ENCODE results near the gene MEDAG. TPM values are rescaled to one million over a fixed set of nuclear protein-coding genes. Genes with fewer than 3 reads are reported as not detected.
A peak's percentile ranks its signal among the peaks of the same experiment; 100 is the strongest.

Gene MEDAG
- not detected for total RNA-seq

- no peak within 1 kb of the TSS for H3K4me3 Mint-ChIP-seq
- H3K36me3 Mint-ChIP-seq (ENCODE audit: low read depth): no peaks in the 10 kb centered on the region
- H3K4me1 Mint-ChIP-seq: peaks cover 18% of the 10 kb centered on the region
- H3K27ac Mint-ChIP-seq: no peak within 1 kb of the TSS
- H3K27me3 Mint-ChIP-seq: peaks cover 70% of the 10 kb centered on the region
- ChIA-PET POLR2A (no interaction called here), CTCF (no interaction called here)
- peaks cover 2% of the 10 kb centered on the region for H3K9me3 Mint-ChIP-seq
- no peak for DNase-seq
Measured at GRCh38 chr13:30905932-30906383, at the start of gene MEDAG. Gene MEDAG (plus strand): TSS chr13:30906271. CDS start chr13:30906516, 245 bp downstream.

- Mint-ChIP-seq H3K4me3 (no peak overlapping the region), H3K9me3 (no peaks in the 10 kb centered on the region), H3K27me3 (no peaks in the 10 kb centered on the region), H3K27ac (no peak overlapping the region), H3K4me1 (no peaks in the 10 kb centered on the region), H3K36me3 (ENCODE audit: low read depth) (no peaks in the 10 kb centered on the region)
- POLR2A ChIA-PET: no interaction called here
- CTCF ChIA-PET: interaction anchor here (1.1 to 1.7 kb wide), 4 partner anchors 9 to 187 kb away, joined by 3 to 4 read pairs (median 3); no protein-coding TSS in a partner anchor
- no peak for DNase-seq
Measured at GRCh38 chr13:30857018-30857417, 49.1 kb upstream of the MEDAG start.

GRCh38 chr13:30857636-30858035 is 48.4 kb upstream of the MEDAG start:
- H3K9me3 Mint-ChIP-seq: no peaks in the 10 kb centered on the region
- no peak overlapping the region for H3K4me3 Mint-ChIP-seq
- ChIA-PET POLR2A (no interaction called here), CTCF (interaction anchor here (1.5 to 1.7 kb wide), 3 partner anchors 8 to 187 kb away, joined by 3 to 4 read pairs (median 3); no protein-coding TSS in a partner anchor)
- H3K27me3 Mint-ChIP-seq: no peaks in the 10 kb centered on the region
- H3K36me3 Mint-ChIP-seq (ENCODE audit: low read depth): no peaks in the 10 kb centered on the region
- H3K27ac Mint-ChIP-seq: no peak overlapping the region
- H3K4me1 Mint-ChIP-seq: no peaks in the 10 kb centered on the region
- DNase-seq: no peak

GRCh38 chr13:30859326-30859725 is 46.7 kb upstream of the MEDAG start:
- Mint-ChIP-seq H3K9me3 (no peaks in the 10 kb centered on the region), H3K27me3 (peaks cover 1% of the 10 kb centered on the region), H3K4me3 (no peak overlapping the region), H3K36me3 (ENCODE audit: low read depth) (no peaks in the 10 kb centered on the region), H3K27ac (no peak overlapping the region), H3K4me1 (no peaks in the 10 kb centered on the region)
- CTCF ChIA-PET: no interaction called here
- no peak for DNase-seq
- POLR2A ChIA-PET: no interaction called here

GRCh38 chr13:30861163-30861562 is 44.9 kb upstream of the MEDAG start:
- Mint-ChIP-seq H3K4me3 (no peak overlapping the region), H3K4me1 (peaks cover 4% of the 10 kb centered on the region), H3K27ac (no peak overlapping the region), H3K36me3 (ENCODE audit: low read depth) (no peaks in the 10 kb centered on the region), H3K9me3 (no peaks in the 10 kb centered on the region), H3K27me3 (peaks cover 6% of the 10 kb centered on the region)
- ChIA-PET CTCF (interaction anchor here (0.6 to 1.2 kb wide), 2 partner anchors 11 to 25 kb away, joined by 4 read pairs; no protein-coding TSS in a partner anchor), POLR2A (no interaction called here)
- no peak for DNase-seq

GRCh38 chr13:30861836-30862467 is 44.1 kb upstream of the MEDAG start:
- Mint-ChIP-seq H3K4me1 (peaks cover 4% of the 10 kb centered on the region), H3K27me3 (peaks cover 6% of the 10 kb centered on the region), H3K27ac (no peak overlapping the region), H3K9me3 (no peaks in the 10 kb centered on the region), H3K4me3 (no peak overlapping the region), H3K36me3 (ENCODE audit: low read depth) (no peaks in the 10 kb centered on the region)
- DNase-seq: no peak
- ChIA-PET POLR2A (no interaction called here), CTCF (interaction anchor here (1.2 kb wide), 1 partner anchor 10 kb away, joined by 4 read pairs; no protein-coding TSS in a partner anchor)

- no peaks in the 10 kb centered on the region for H3K36me3 Mint-ChIP-seq (ENCODE audit: low read depth)
- peaks cover 6% of the 10 kb centered on the region for H3K27me3 Mint-ChIP-seq
- no peaks in the 10 kb centered on the region for H3K9me3 Mint-ChIP-seq
- POLR2A ChIA-PET: no interaction called here
- no peak overlapping the region for H3K4me3 Mint-ChIP-seq
- peaks cover 4% of the 10 kb centered on the region for H3K4me1 Mint-ChIP-seq
- no peak for DNase-seq
- CTCF ChIA-PET: no interaction called here
- H3K27ac Mint-ChIP-seq: no peak overlapping the region
Measured at GRCh38 chr13:30862707-30863106, 43.4 kb upstream of the MEDAG start.

- Mint-ChIP-seq H3K4me1 (peaks cover 4% of the 10 kb centered on the region), H3K27ac (no peak overlapping the region), H3K9me3 (no peaks in the 10 kb centered on the region), H3K36me3 (ENCODE audit: low read depth) (no peaks in the 10 kb centered on the region), H3K4me3 (no peak overlapping the region), H3K27me3 (peaks cover 10% of the 10 kb centered on the region)
- no peak for DNase-seq
- POLR2A ChIA-PET: no interaction called here
- CTCF ChIA-PET: no interaction called here
Measured at GRCh38 chr13:30863231-30863630, 42.8 kb upstream of the MEDAG start.

- no peak overlapping the region for H3K27ac Mint-ChIP-seq
- ChIA-PET POLR2A (no interaction called here), CTCF (no interaction called here)
- peaks cover 4% of the 10 kb centered on the region for H3K4me1 Mint-ChIP-seq
- no peak for DNase-seq
- no peak overlapping the region for H3K4me3 Mint-ChIP-seq
- no peaks in the 10 kb centered on the region for H3K9me3 Mint-ChIP-seq
- H3K36me3 Mint-ChIP-seq (ENCODE audit: low read depth): no peaks in the 10 kb centered on the region
- peaks cover 10% of the 10 kb centered on the region for H3K27me3 Mint-ChIP-seq
Measured at GRCh38 chr13:30863796-30864195, 42.3 kb upstream of the MEDAG start.

- no peaks in the 10 kb centered on the region for H3K9me3 Mint-ChIP-seq
- H3K4me3 Mint-ChIP-seq: no peak overlapping the region
- H3K27ac Mint-ChIP-seq: no peak overlapping the region
- POLR2A ChIA-PET: no interaction called here
- peaks cover 14% of the 10 kb centered on the region for H3K27me3 Mint-ChIP-seq
- no peaks in the 10 kb centered on the region for H3K36me3 Mint-ChIP-seq (ENCODE audit: low read depth)
- H3K4me1 Mint-ChIP-seq: peaks cover 4% of the 10 kb centered on the region
- CTCF ChIA-PET: interaction anchor here (1.1 to 1.9 kb wide), 3 partner anchors 17 to 731 kb away, joined by 3 to 6 read pairs (median 3); no protein-coding TSS in a partner anchor
- no peak for DNase-seq
Measured at GRCh38 chr13:30864433-30865122, 41.5 kb upstream of the MEDAG start.

GRCh38 chr13:30865123-30866049 is 40.7 kb upstream of the MEDAG start:
- H3K4me3 Mint-ChIP-seq: no peak overlapping the region
- H3K36me3 Mint-ChIP-seq (ENCODE audit: low read depth): no peaks in the 10 kb centered on the region
- ChIA-PET POLR2A (interaction anchor here (0.6 kb wide), 1 partner anchor 85 kb away, joined by 4 read pairs; no protein-coding TSS in a partner anchor), CTCF (interaction anchor here (0.6 to 1.9 kb wide), 9 partner anchors 8 to 732 kb away, joined by 3 to 6 read pairs (median 3); no protein-coding TSS in a partner anchor)
- no peak overlapping the region for H3K27ac Mint-ChIP-seq
- peaks cover 14% of the 10 kb centered on the region for H3K27me3 Mint-ChIP-seq
- H3K4me1 Mint-ChIP-seq: peaks cover 4% of the 10 kb centered on the region
- DNase-seq: peak; percentile 62
- no peaks in the 10 kb centered on the region for H3K9me3 Mint-ChIP-seq

GRCh38 chr13:30866677-30867076 is 39.4 kb upstream of the MEDAG start:
- no peak for DNase-seq
- POLR2A ChIA-PET: no interaction called here
- no peaks in the 10 kb centered on the region for H3K9me3 Mint-ChIP-seq
- H3K27me3 Mint-ChIP-seq: peaks cover 14% of the 10 kb centered on the region
- no peak overlapping the region for H3K4me3 Mint-ChIP-seq
- peaks cover 4% of the 10 kb centered on the region for H3K4me1 Mint-ChIP-seq
- H3K36me3 Mint-ChIP-seq (ENCODE audit: low read depth): no peaks in the 10 kb centered on the region
- CTCF ChIA-PET: interaction anchor here (0.7 to 1.9 kb wide), 3 partner anchors 17 to 32 kb away, joined by 4 to 6 read pairs (median 4); no protein-coding TSS in a partner anchor
- no peak overlapping the region for H3K27ac Mint-ChIP-seq

All from activated CD4-positive, alpha-beta T cell treated with anti-CD3 and anti-CD28 coated beads, Interleukin-2, amount 10 ng/mL, durations not matched to agents 7 days and 5 days (primary cell).